ENCODE data around the gene RIN3.

RIN3 gene

GRCh38 chr14:92565718-92566115 lies 52.1 kb downstream of the RIN3 start:
- TF ChIP-seq, protein P1, sequence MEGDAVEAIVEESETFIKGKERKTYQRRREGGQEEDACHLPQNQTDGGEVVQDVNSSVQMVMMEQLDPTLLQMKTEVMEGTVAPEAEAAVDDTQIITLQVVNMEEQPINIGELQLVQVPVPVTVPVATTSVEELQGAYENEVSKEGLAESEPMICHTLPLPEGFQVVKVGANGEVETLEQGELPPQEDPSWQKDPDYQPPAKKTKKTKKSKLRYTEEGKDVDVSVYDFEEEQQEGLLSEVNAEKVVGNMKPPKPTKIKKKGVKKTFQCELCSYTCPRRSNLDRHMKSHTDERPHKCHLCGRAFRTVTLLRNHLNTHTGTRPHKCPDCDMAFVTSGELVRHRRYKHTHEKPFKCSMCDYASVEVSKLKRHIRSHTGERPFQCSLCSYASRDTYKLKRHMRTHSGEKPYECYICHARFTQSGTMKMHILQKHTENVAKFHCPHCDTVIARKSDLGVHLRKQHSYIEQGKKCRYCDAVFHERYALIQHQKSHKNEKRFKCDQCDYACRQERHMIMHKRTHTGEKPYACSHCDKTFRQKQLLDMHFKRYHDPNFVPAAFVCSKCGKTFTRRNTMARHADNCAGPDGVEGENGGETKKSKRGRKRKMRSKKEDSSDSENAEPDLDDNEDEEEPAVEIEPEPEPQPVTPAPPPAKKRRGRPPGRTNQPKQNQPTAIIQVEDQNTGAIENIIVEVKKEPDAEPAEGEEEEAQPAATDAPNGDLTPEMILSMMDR (conservative IDR thresholded peaks at IDR 0.05; ENCODE audit: control insufficient read depth, insufficient read depth, low read depth, low read length), result no peak
- H3K4me3 ChIP-seq (ENCODE audit: control insufficient read depth, low read depth, low read length), result no peak overlapping the region
- no peak for DNase-seq (ENCODE audit: low read depth)

GRCh38 chr14:92567173-92567725 lies 53.7 kb downstream of the RIN3 start:
- TF ChIP-seq, protein P1 (conservative IDR thresholded peaks at IDR 0.05; ENCODE audit: control insufficient read depth, insufficient read depth, low read depth, low read length), result no peak
- DNase-seq (ENCODE audit: low read depth), result no peak

GRCh38 chr14:92568621-92569479 lies 55.3 kb downstream of the RIN3 start:
- DNase-seq (ENCODE audit: low read depth), result no peak
- TF ChIP-seq, protein P1 (conservative IDR thresholded peaks at IDR 0.05; ENCODE audit: control insufficient read depth, insufficient read depth, low read depth, low read length), result no peak
- no peak overlapping the region for H3K4me3 ChIP-seq (ENCODE audit: control insufficient read depth, low read depth, low read length)

More at GRCh38 chr14:92567173-92567725, 53.7 kb downstream of the RIN3 start:
- H3K4me3 ChIP-seq (ENCODE audit: control insufficient read depth, low read depth, low read length), result no peak overlapping the region

DNA sequence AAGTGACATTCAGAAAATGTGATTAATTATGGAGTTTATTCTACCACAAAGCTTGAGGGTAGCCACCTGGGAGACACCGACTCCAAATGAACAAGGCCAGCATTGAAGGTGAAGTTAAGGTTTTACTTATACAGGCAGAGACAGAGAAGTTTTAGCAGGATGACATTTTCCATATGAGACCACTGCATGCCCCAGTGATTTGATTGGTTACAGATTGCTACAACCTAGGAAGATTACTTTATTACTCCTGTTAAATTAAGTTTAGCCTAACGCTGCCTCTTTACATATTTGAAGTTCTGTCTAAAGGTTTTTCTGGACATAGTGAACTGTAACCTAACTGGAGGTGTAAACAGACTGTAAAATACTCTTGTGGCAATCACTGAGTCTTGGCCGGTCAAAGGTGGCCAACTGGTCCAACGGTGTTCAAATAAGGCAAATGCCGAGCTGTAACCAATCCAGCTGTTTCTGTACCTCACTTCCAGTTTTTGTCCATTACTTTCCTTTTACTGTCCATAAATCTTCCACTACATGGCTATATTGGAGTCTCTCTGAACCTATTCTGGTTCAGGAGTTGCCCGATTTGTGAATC lies 57.2 kb downstream of the RIN3 start:
- no peak overlapping the region for H3K4me3 ChIP-seq (ENCODE audit: control insufficient read depth, low read depth, low read length)
- DNase-seq (ENCODE audit: low read depth), result no peak
- TF ChIP-seq, protein P1 (conservative IDR thresholded peaks at IDR 0.05; ENCODE audit: control insufficient read depth, insufficient read depth, low read depth, low read length), result no peak

DNA sequence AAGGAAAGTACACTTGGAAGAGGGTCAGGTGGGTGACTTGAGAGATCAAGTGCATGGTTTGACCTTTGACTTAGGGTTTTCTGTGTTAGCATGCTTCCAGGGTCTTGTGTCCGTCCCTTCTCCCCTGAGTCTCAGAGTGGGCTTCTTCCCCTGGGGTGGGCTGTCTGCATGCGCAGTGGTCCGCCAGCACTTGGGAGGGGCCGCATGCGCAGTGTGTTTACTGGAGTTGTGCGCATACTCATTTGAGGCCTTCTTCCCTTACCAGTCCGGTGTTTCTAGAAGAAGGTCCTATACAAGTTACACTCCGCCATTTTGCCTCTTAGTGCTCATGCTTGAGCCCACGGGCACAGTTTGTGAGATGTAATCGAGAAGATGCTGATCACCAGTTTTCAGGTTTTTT lies 58.5 kb downstream of the RIN3 start:
- H3K4me3 ChIP-seq (ENCODE audit: control insufficient read depth, low read depth, low read length), result no peak overlapping the region
- DNase-seq (ENCODE audit: low read depth), result no peak
- TF ChIP-seq, protein P1 (conservative IDR thresholded peaks at IDR 0.05; ENCODE audit: control insufficient read depth, insufficient read depth, low read depth, low read length), result no peak

GRCh38 chr14:92573761-92574498 lies 60.3 kb downstream of the RIN3 start:
- no peak overlapping the region for H3K4me3 ChIP-seq (ENCODE audit: control insufficient read depth, low read depth, low read length)
- DNase-seq (ENCODE audit: low read depth), result no peak
- TF ChIP-seq, protein P1 (conservative IDR thresholded peaks at IDR 0.05; ENCODE audit: control insufficient read depth, insufficient read depth, low read depth, low read length), result no peak

Measured in fibroblast of mammary gland (primary cell).